Spleen (tissue), 7 donors: ENCODE results near the gene CLN5.

Experiments
- POLR2A ChIP-seq, 3 donors: fragments of 450-650 bp; IDR thresholded peaks; one replicate each; pipeline ENCODE4 v1.5.1; 2017; ENCODE audit warnings: antibody characterized with exemption in 3 of 3, mild to moderate bottlenecking in 1 of 3
- POLR2AphosphoS5 ChIP-seq, 3 donors: sonication (generic); formaldehyde crosslinking; IDR thresholded peaks; one replicate each; pipeline ENCODE4 v1.5.1; 2017; ENCODE audit warnings: antibody characterized with exemption in 3 of 3
- TF ChIP-seq, protein P1 (sequence below), 11 experiments: fragments of 200-600 bp in 7 of 11; fragments of 450-650 bp in 4 of 11; sonication (generic) in 4 of 11; IDR thresholded peaks in 8 of 11; conservative IDR thresholded peaks in 3 of 11; 1 replicate in 7 of 11; 2 replicates in 4 of 11; pipeline versions ENCODE4 v1.4.0 to v1.8.0; 2016 to 2021; ENCODE audit warnings: antibody characterized with exemption in 11 of 11, inconsistent platforms in 4 of 11, mild to moderate bottlenecking in 1 of 11
- donor health status: DM: no; HTN: no; CAD: no; lungs with moderate emphysema.
- donor health status: DM: no; HTN: no; CAD: no.
- donor health status: DM: no; HTN: no; CAD: no.

DNA sequence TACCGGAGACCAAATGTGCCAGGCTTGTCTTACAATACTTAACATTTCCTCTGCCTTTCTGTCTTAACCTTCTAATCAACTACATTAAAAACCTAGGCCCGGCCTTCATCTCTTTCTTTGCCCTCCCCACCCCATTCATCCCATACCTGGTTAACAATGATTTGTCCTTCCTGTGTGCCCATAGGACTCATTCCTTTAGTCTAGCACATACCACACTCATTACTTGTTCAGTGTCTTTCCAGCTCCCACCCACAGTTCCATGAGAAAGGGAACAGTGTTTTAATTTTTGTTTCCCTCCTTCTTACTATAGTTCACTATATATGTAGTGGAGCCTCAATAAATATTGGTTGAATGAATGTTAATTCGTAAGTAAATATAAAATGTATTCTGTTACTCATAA is 2.4 kb downstream of the CLN5 start:
- TF ChIP-seq, protein P1, sequence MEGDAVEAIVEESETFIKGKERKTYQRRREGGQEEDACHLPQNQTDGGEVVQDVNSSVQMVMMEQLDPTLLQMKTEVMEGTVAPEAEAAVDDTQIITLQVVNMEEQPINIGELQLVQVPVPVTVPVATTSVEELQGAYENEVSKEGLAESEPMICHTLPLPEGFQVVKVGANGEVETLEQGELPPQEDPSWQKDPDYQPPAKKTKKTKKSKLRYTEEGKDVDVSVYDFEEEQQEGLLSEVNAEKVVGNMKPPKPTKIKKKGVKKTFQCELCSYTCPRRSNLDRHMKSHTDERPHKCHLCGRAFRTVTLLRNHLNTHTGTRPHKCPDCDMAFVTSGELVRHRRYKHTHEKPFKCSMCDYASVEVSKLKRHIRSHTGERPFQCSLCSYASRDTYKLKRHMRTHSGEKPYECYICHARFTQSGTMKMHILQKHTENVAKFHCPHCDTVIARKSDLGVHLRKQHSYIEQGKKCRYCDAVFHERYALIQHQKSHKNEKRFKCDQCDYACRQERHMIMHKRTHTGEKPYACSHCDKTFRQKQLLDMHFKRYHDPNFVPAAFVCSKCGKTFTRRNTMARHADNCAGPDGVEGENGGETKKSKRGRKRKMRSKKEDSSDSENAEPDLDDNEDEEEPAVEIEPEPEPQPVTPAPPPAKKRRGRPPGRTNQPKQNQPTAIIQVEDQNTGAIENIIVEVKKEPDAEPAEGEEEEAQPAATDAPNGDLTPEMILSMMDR (IDR thresholded peaks at IDR 0.05 in 8 of 11, conservative IDR thresholded peaks at IDR 0.05 in 3 of 11): no peak
- no peak for TF ChIP-seq POLR2A (IDR thresholded peaks at IDR 0.05)
- no peak for TF ChIP-seq POLR2AphosphoS5 (IDR thresholded peaks at IDR 0.05)
